Sigmoid colon (tissue), 4 donors: ENCODE measurements around the gene RAB40B.

Source experiments
- CTCF ChIP-seq, 4 experiments: fragments of 450-650 bp in 3 of 4; fragments of 200-600 bp in 1 of 4; IDR thresholded peaks; one replicate each; pipeline ENCODE4 v1.5.1; 2016 to 2019; ENCODE audit warnings: antibody characterized with exemption in 4 of 4, mild to moderate bottlenecking in 3 of 4, moderate library complexity in 2 of 4
- EP300 ChIP-seq, 4 donors: sonication (generic); formaldehyde crosslinking; IDR thresholded peaks; one replicate each; pipeline ENCODE4 v1.6.1; 2017; ENCODE audit warnings: antibody characterized with exemption in 4 of 4
- POLR2A ChIP-seq, 2 donors: fragments of 450-650 bp; IDR thresholded peaks; one replicate each; pipeline ENCODE4 v1.6.1; 2016; ENCODE audit warnings: antibody characterized with exemption in 2 of 2, mild to moderate bottlenecking in 2 of 2, moderate library complexity in 2 of 2

DNA sequence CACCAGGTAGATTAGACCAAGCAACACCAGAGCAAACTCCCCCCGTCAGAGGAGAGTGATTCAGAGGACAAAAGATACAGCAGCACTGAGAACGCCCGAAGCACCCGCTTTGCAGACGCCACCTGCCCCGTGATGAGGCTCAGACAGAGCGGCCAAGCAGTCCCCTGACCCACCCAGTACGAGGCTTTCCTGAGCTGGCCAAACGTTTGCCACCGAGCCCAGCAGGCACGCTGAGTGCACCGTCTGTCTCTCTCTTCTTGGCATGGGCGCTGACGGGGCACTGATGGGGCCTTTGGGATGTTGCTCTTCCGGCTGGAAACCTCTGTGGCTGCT, 30.9 kb downstream of the RAB40B start:
- TF ChIP-seq CTCF (IDR thresholded peaks at IDR 0.05) (no peak), POLR2A (IDR thresholded peaks at IDR 0.05) (no peak), EP300 (IDR thresholded peaks at IDR 0.05) (no peak)
